Activated CD4-positive, alpha-beta T cell treated with anti-CD3 and anti-CD28 coated beads, Interleukin-2, amount 10 ng/mL, durations not matched to agents 24 days and 14 days (primary cell): ENCODE results near the gene PPFIA2. TPM values are rescaled to one million over a fixed set of nuclear protein-coding genes. Genes with fewer than 3 reads are reported as not detected.

Source experiments
- DNase-seq: peaks from one replicate; pipeline ENCODE4 v3.0.0; 2022
- H3K27ac Mint-ChIP-seq: one replicate; pipeline ENCODE4 v1.8.0; 2022; ENCODE audit warnings: mild to moderate bottlenecking, mixed read lengths
- H3K27me3 Mint-ChIP-seq: one replicate; pipeline ENCODE4 v1.8.0; 2022; ENCODE audit warnings: mixed read lengths
- H3K36me3 Mint-ChIP-seq: one replicate; pipeline ENCODE4 v1.8.0; 2022; ENCODE audit warnings: low read depth, mild to moderate bottlenecking, mixed read lengths
- H3K4me1 Mint-ChIP-seq: one replicate; pipeline ENCODE4 v1.8.0; 2021; ENCODE audit warnings: mixed read lengths
- H3K4me3 Mint-ChIP-seq: one replicate; pipeline ENCODE4 v1.8.0; 2022; ENCODE audit warnings: mild to moderate bottlenecking, moderate library complexity, mixed read lengths
- H3K9me3 Mint-ChIP-seq: one replicate; pipeline ENCODE4 v1.8.0; 2021; ENCODE audit warnings: mixed read lengths
- intact Hi-C: fragments of 100-400 bp; cut with micrococcal nuclease; formaldehyde crosslinking; loops from one replicate; pipeline ENCODE4 v1.15.1; 2023
- total RNA-seq: library from RNA; stranded (reverse); gene quantifications from 2 replicates; pipeline ENCODE4 v1.2.3, GENCODE V29; 2022

The PPFIA2 gene
- total RNA-seq, 1 donor from 2014 or later, result not detected

GRCh38 chr12:81257947-81258551 is 501.1 kb downstream of the PPFIA2 start:
- no peak for DNase-seq
- Mint-ChIP-seq H3K9me3 (no peaks in the 10 kb centered on the region), H3K4me3 (no peak overlapping the region), H3K27ac (no peak overlapping the region), H3K36me3 (no peaks in the 10 kb centered on the region), H3K4me1 (no peaks in the 10 kb centered on the region), H3K27me3 (no peaks in the 10 kb centered on the region)
- intact Hi-C loops, result no loop called here

GRCh38 chr12:81255947-81256346 is 503.2 kb downstream of the PPFIA2 start:
- intact Hi-C loops, result no loop called here
- Mint-ChIP-seq H3K4me3 (no peak overlapping the region), H3K9me3 (no peaks in the 10 kb centered on the region), H3K27me3 (no peaks in the 10 kb centered on the region), H3K27ac (no peak overlapping the region), H3K4me1 (no peaks in the 10 kb centered on the region), H3K36me3 (no peaks in the 10 kb centered on the region)
- no peak for DNase-seq

GRCh38 chr12:81255456-81255855 is 503.7 kb downstream of the PPFIA2 start:
- Mint-ChIP-seq H3K9me3 (no peaks in the 10 kb centered on the region), H3K27me3 (no peaks in the 10 kb centered on the region), H3K36me3 (no peaks in the 10 kb centered on the region), H3K4me3 (no peak overlapping the region), H3K27ac (no peak overlapping the region), H3K4me1 (no peaks in the 10 kb centered on the region)
- intact Hi-C loops, result no loop called here
- no peak for DNase-seq

- H3K27me3 Mint-ChIP-seq, result no peaks in the 10 kb centered on the region
- H3K36me3 Mint-ChIP-seq, result no peaks in the 10 kb centered on the region
- no peak for DNase-seq
- H3K4me3 Mint-ChIP-seq, result no peak overlapping the region
- H3K4me1 Mint-ChIP-seq, result no peaks in the 10 kb centered on the region
- no peak overlapping the region for H3K27ac Mint-ChIP-seq
- intact Hi-C loops, result no loop called here
- no peaks in the 10 kb centered on the region for H3K9me3 Mint-ChIP-seq
These were observed 505.8 kb downstream of the PPFIA2 start for GRCh38 chr12:81253360-81253759.

- Mint-ChIP-seq H3K4me3 (no peak overlapping the region), H3K9me3 (no peaks in the 10 kb centered on the region), H3K27ac (no peak overlapping the region), H3K27me3 (no peaks in the 10 kb centered on the region), H3K36me3 (no peaks in the 10 kb centered on the region), H3K4me1 (no peaks in the 10 kb centered on the region)
- DNase-seq, result no peak
- intact Hi-C loops, result no loop called here
These were observed 506.9 kb downstream of the PPFIA2 start for GRCh38 chr12:81252228-81252627.

GRCh38 chr12:81249976-81250375 is 509.2 kb downstream of the PPFIA2 start:
- no peaks in the 10 kb centered on the region for H3K27me3 Mint-ChIP-seq
- intact Hi-C loops, result no loop called here
- no peaks in the 10 kb centered on the region for H3K9me3 Mint-ChIP-seq

GRCh38 chr12:81245907-81246570 is 513.1 kb downstream of the PPFIA2 start:
- H3K27me3 Mint-ChIP-seq, result no peaks in the 10 kb centered on the region
- peaks cover 3% of the 10 kb centered on the region for H3K9me3 Mint-ChIP-seq
- H3K36me3 Mint-ChIP-seq, result no peaks in the 10 kb centered on the region
- intact Hi-C loops, result no loop called here
- H3K4me1 Mint-ChIP-seq, result no peaks in the 10 kb centered on the region
- no peak for DNase-seq
- no peak overlapping the region for H3K4me3 Mint-ChIP-seq
- no peak overlapping the region for H3K27ac Mint-ChIP-seq

More at GRCh38 chr12:81249976-81250375, 509.2 kb downstream of the PPFIA2 start:
- H3K27ac Mint-ChIP-seq, result no peak overlapping the region
- no peaks in the 10 kb centered on the region for H3K4me1 Mint-ChIP-seq
- H3K4me3 Mint-ChIP-seq, result no peak overlapping the region
- H3K36me3 Mint-ChIP-seq, result no peaks in the 10 kb centered on the region
- DNase-seq, result no peak

GRCh38 chr12:81245458-81245857 is 513.7 kb downstream of the PPFIA2 start:
- Mint-ChIP-seq H3K27me3 (no peaks in the 10 kb centered on the region), H3K4me1 (no peaks in the 10 kb centered on the region), H3K4me3 (no peak overlapping the region), H3K36me3 (no peaks in the 10 kb centered on the region), H3K9me3 (peaks cover 3% of the 10 kb centered on the region), H3K27ac (no peak overlapping the region)
- intact Hi-C loops, result no loop called here
- DNase-seq, result no peak

- H3K4me3 Mint-ChIP-seq, result no peak overlapping the region
- H3K4me1 Mint-ChIP-seq, result no peaks in the 10 kb centered on the region
- no peaks in the 10 kb centered on the region for H3K36me3 Mint-ChIP-seq
- H3K9me3 Mint-ChIP-seq, result no peaks in the 10 kb centered on the region
- no peak overlapping the region for H3K27ac Mint-ChIP-seq
- H3K27me3 Mint-ChIP-seq, result no peaks in the 10 kb centered on the region
- intact Hi-C loops, result no loop called here
- no peak for DNase-seq
These were observed 527.4 kb downstream of the PPFIA2 start for GRCh38 chr12:81231574-81232368.

- H3K27me3 Mint-ChIP-seq, result no peaks in the 10 kb centered on the region
- H3K27ac Mint-ChIP-seq, result no peak overlapping the region
- no peak for DNase-seq
- H3K4me1 Mint-ChIP-seq, result no peaks in the 10 kb centered on the region
- no peak overlapping the region for H3K4me3 Mint-ChIP-seq
- no peaks in the 10 kb centered on the region for H3K9me3 Mint-ChIP-seq
- intact Hi-C loops, result no loop called here
- H3K36me3 Mint-ChIP-seq, result no peaks in the 10 kb centered on the region
These were observed 529.4 kb downstream of the PPFIA2 start for GRCh38 chr12:81229759-81230158.

- Mint-ChIP-seq H3K36me3 (no peaks in the 10 kb centered on the region), H3K4me1 (no peaks in the 10 kb centered on the region), H3K27ac (no peak overlapping the region), H3K27me3 (no peaks in the 10 kb centered on the region), H3K4me3 (no peak overlapping the region), H3K9me3 (no peaks in the 10 kb centered on the region)
- no peak for DNase-seq
- intact Hi-C loops, result no loop called here
These were observed 534.5 kb downstream of the PPFIA2 start for GRCh38 chr12:81224626-81225025.

GRCh38 chr12:81222846-81223592 is 536.1 kb downstream of the PPFIA2 start:
- no peaks in the 10 kb centered on the region for H3K9me3 Mint-ChIP-seq
- no peaks in the 10 kb centered on the region for H3K4me1 Mint-ChIP-seq
- intact Hi-C loops, result no loop called here
- no peak overlapping the region for H3K27ac Mint-ChIP-seq
- no peak overlapping the region for H3K4me3 Mint-ChIP-seq
- H3K27me3 Mint-ChIP-seq, result no peaks in the 10 kb centered on the region
- no peaks in the 10 kb centered on the region for H3K36me3 Mint-ChIP-seq
- no peak for DNase-seq

- DNase-seq, result no peak
- no peaks in the 10 kb centered on the region for H3K36me3 Mint-ChIP-seq
- no peaks in the 10 kb centered on the region for H3K27me3 Mint-ChIP-seq
- intact Hi-C loops, result no loop called here
- H3K9me3 Mint-ChIP-seq, result no peaks in the 10 kb centered on the region
- H3K27ac Mint-ChIP-seq, result no peak overlapping the region
- no peaks in the 10 kb centered on the region for H3K4me1 Mint-ChIP-seq
- H3K4me3 Mint-ChIP-seq, result no peak overlapping the region
These were observed 537.5 kb downstream of the PPFIA2 start for GRCh38 chr12:81221681-81222080.

GRCh38 chr12:81216739-81217138 is 542.4 kb downstream of the PPFIA2 start:
- no peaks in the 10 kb centered on the region for H3K9me3 Mint-ChIP-seq
- no peak for DNase-seq
- intact Hi-C loops, result no loop called here
- no peak overlapping the region for H3K27ac Mint-ChIP-seq
- no peaks in the 10 kb centered on the region for H3K27me3 Mint-ChIP-seq
- no peak overlapping the region for H3K4me3 Mint-ChIP-seq
- H3K36me3 Mint-ChIP-seq, result no peaks in the 10 kb centered on the region
- no peaks in the 10 kb centered on the region for H3K4me1 Mint-ChIP-seq
